NCI-H1694 treated with DMSO at 0.1 percent for 48 hours (cell line): ENCODE results near the gene PBRM1.

Source experiments
- DNase-seq: peaks from one replicate; lab custom pipeline; 2025; lab: John Stamatoyannopoulos, UW

Gene PBRM1

DNA sequence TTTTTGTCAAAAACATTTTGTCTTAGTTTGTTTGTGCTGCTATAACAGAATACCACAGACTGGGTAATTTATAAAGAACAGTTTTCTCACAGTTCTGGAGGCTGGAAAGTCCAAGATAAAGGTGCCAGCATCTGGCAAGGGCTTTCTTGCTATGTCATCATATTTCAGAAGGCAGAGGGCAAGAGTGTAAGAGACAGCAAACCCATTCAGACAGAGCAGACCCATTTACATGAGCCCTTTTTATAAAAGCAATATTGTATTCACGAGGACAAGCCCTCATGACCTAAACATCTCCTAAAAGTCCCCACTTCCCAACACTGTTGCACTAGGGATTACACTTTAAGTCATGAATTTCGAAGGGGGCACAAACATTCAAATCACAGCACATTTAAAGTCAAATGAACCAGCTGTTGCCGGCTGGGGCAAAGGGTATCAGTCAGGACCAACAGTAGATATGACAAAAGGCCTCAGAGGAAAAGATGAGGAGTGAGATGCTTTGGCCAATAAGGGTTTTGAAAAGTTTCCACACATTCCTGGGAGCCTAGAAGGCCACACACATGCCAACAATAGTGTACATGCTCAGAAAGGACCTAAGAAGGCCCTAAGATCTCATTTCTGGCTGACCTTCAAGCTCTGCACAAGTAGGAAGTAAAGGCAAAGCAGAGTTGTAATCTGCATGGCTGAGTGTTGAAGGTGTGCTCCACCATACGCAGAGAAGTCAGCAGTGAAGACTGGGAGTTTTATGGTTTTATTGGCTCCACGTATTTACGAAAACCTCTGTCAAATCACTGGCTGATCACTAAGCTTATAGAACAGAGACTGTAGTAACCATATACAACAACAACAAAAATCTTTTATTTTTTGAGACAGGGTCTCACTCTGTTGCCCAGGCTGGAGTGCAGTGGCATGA is 111.4 kb downstream of the PBRM1 start:
- DNase-seq, result no peak

DNA sequence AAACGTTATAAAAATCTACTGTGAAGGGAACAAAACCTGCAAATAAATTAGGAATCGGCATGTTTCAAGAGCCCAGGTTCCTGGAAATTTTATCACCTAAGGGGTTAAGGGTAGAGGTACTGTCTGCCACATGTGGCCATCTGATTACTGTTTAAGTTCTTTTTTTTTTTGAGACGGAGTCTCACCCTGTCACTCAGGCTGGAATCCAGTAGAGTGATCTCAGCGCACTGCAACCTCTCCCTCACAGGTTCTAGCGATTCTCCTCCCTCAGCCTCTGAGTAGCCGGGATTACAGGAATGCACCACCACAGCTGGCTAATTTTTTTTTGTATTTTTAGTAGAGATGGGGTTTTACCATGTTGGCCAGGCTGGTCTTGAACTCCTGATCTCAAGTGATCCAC is 113.5 kb downstream of the PBRM1 start:
- DNase-seq, result no peak

DNA sequence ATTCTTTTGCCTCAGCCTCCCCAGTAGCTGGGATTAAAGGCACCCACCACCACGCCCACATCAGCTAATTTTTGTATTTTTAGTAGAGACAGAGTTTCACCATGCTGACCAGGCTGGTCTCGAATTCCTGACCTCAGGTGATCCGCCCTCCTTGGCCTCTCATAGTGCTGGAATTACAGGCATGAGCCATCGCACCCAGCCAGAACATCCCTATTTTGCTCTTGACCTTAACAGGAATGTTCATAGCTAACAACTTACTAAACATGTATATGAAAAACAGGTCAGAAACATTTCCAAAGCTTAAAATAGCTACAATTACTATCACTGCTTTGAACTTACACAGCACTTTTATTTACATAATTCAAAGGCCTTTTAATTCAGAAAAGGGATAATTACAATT is 115.6 kb downstream of the PBRM1 start:
- DNase-seq, result no peak

DNA sequence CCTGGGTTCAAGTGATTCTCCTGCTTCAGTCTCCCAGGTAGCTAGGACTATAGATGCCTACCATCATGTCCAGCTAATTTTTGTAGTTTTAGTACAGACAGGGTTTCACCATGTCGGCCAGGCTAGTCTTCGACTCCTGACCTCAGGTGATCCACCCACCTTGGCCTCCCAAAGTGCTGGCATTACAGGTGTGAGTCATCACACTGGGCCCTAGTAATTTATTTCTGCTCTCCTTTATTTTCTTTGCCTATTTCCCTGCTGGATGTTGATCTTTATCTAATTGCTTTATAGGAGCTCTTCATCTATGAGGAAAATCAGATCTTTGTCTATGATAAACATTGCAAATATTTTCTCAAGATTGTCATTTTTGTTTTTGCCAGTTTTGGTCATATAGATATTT is 117.6 kb downstream of the PBRM1 start:
- DNase-seq, result no peak

DNA sequence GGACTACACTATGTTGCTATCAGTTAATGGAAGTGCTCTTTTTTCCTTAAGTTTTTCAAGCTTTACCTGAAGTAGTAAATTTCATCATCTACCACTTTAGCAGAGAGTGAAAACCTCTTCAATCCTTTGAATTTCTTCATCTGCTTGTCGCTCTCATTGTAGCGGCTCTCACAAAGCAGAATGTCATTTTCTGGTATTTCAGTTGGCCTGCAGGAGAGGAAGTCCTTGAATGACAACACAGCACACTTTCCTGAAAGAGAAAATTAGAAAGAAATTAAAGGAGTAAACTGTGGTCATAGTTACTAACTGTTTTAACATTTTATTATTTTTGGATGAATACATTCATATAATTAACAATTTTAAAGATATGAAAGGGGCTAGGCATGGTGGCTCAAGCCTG is 121.7 kb downstream of the PBRM1 start:
- no peak for DNase-seq

DNA sequence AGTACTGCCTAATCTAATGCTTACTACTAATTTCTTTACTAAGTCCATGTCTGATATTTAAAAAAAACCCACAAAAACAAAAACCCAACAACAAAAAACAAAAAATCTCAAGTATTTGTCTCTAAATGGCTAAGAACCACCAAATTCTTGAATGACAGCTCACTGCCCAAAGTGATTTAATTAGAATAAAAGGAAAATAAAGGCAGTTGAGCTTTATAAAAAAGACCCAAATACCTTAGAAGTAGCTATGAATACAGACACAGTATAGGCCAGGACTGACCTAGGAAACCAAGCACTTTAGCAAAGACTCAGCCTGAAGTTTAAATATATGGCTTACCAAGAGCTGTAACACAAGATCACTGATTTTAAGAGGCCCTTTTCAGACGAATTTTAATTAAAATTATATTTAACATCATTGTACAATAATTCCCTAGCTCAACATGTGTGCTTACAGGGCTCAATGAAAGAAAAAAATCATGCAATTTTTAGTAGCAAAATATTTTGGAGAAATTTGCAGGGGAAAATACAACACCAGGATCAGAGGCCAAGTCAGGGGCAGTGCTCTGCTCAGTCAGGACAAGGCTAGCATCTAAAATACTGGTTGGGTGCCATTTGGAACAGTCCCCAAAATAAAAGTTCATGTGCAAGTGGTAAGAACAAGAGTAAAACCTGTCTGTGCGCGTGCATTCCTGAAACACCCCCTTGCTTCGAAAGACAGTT is 124.5 kb downstream of the PBRM1 start:
- DNase-seq, result no peak

DNA sequence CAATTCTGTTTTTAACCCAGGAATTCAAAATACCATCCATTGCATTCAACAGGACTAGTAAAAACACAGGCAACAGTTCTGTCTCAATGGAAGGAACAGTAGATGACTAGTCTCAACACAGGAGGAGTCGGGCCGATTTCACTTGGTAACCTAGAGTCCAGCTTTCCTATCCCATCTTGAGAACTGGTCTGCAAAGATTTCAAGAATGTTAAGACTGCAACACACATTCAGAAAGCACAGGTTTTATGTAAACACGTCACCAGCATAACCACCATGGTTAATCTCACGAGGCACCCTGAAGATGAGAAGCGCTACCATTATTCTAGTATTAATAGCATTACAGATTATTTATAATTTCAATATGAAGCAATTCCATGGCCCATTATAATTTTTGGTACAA is 127.3 kb downstream of the PBRM1 start:
- no peak for DNase-seq

DNA sequence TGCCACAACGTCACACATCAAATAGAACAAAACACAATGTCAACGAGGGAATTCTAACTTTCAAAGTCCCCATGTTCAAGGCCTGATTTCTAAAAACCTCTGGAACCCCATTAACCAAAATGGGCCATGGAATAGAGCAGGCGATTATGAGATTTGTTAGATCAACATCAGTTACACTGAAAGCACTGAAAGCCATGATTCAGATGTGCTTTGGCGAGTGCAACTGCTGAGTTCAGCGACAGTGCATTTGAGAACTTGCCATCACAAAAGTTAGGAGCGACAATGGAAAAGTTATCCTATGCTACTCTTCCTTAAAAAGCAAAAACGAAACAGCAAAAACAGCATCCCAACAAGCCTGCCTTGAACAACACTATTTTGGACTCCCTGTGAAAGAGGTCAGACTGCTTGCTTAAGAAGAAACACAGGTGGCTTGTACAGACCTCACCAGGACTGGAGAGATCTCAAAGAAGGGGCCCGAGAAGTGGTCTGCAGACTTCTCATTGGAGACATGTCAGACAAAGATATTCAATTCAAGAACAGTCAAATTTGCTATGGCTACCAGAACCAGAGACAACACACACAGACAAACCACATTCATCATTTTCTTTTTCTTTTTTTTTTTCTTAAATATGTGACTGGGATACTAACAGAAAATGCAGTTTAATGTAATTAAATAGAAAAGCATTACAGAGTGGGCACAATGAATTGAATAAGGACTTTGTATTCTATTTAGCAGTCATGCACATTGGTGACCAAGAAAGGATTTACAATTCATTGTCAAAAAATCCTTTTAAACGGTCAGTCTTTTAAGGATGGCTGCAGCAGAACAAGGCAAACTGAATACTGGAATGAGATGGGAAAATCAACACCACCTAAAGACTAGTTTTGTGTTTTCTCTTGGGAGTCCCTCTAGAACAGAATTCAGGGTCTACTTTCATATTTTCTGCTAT is 128.4 kb downstream of the PBRM1 start:
- DNase-seq, result no peak

DNA sequence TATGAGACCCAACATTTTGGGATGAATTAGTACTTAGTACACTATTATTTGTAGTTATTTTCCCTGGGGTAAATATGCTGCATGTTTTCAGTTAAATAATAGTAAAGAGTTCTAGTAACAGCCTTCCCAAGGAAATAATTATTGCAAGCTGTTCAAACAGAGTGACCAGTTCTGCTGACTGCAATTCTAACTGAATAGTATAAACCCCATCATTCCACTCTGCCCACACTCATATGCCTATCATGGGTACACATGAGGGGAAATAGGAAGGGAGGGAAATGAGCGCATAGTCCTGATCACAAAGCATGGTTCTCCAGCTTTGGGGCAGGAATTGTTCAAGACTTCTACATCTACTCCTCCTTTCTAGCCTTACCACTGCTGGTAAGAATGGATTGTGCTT is 130.7 kb downstream of the PBRM1 start:
- no peak for DNase-seq

DNA sequence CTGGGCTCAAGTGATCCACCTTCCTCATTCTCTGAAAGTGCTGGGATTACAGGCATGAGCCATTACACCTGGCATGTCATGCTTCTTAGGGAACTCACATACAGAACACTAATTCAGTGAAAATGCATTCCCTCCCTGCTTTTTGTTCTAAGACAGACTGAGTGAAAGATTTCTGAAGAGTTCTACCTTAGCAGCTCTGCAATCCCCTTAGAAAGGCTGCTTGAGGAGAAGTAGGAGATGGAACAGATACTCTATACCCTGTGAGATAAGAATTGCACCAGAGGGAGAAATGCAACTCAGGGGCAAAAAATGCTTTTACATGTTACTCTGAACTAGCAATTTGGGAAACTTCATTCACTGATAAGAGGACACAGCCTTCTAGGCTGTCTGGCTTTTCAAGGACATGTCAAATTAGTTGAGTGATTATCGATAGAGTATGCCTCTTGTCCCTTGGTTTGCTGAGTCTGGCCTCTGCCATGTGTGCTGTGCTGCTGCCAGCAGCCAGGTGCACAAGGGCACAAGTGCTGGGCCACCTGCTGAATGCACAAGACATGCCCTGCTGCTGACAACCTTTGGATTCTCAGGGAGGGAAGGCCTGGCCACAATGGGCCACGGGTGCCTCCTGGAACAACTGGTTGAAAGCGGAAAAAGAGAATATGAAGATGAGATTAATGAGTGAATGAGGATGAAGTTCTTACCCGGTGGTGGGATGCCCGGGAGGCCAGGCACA is 131.5 kb downstream of the PBRM1 start:
- no peak for DNase-seq

DNA sequence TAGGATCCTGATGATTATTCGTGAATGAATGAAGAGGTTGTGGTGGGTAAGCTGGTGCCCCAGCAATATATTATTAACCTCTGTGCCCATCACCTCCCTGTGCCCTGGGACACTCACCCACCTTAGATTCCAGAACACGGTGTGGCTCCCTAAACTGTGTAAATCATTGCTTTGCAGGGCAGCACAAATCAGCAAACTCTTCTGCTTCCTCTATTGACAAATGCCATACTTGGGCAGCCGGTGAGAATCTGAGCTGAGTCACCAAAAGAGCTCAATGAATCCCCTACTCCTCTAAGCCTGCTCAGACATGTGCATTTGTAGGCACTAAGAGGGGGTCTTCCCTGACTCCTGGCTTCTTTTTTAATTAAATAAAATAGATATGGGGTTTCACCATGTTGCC is 133.6 kb downstream of the PBRM1 start:
- no peak for DNase-seq

DNA sequence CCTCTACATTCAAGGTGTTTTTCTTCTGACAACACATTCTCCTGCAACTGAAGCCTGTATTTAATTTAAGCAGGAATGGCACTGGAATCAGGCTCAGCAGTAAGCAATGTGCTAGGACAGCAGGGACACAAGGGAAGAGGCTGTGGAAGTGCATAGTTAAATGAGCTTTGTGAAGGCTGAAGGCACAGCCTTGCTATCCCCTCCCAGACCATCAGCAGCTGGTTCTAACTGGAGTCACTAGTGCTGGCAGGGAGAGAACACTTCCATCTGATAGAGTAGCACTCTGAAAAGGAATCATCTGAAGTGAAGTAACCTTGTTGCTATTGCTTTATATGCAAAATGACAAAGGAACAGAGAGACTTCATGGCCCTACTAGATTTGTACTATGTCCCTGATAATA is 134.6 kb downstream of the PBRM1 start:
- no peak for DNase-seq

DNA sequence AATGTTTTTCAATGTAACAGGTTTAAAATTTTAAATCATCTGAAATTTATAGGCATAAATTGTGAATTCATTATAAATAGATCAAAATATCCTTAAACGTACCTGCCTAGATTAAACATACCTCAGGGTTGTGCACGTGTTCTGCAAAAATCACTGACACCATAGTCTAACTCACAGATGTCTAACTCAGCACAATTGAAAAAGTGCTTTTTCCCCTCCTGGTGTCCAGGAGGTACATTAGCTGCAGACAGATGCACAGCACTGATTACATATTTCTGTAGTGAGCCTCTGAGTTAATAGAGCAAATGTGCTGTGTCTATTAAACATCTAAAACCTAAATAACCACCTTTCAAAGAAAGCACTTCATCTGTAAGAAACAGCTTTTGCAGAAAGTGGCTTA is 138.6 kb downstream of the PBRM1 start:
- DNase-seq, result no peak

DNA sequence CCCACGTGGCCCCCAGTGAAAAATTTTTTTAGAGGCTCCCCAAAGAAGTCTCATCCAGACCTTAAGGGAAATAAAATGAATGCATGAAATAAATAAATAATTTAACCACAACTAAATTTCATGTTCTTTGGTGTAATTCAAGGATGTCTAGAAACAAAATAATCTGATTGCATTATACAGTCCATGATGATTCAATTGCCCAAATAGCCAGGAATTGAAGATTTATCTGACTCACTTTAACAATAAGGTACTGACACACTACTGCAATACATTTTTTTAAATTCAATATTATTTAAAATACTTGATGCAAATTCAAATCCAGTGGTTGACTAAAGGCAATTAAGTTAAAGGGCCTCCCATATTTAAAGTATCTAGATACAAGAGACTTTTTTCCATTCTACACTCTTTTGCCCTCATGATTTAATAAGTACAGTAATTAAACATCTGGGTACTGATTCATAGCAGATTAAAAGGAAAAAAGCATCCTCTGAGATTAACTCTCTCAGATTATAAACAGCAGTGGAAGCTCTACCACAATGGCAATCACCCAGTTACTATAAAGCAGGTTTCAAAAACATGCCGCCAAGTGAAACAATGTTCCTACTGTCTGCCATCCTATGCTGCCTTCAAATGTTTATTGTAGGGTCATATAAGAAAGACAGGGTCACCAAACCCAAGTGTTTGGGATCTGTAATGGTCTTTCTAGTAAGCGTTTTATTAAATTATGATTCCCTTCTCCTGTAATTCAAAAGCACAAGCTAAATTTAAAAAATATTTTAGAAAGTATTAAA is 139.4 kb downstream of the PBRM1 start:
- no peak for DNase-seq

DNA sequence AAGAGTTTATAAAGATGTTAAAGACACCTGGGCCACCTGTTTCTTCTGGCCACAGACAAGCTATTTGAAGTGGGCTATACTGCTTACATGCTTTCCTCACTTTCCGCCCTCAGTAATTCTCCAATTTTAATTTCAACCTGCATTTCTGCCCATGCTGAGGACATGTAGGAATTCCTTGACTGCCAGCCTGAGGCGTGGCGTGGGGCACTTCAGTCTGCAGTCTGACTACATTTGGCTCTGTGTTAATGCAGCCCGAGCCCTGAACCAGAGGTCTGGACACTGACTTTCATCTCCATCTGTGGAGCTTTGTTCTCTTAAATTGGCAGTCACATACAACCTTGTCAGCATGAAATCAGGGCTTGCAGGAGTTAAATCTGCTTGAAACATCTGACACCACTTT is 140.8 kb downstream of the PBRM1 start:
- no peak for DNase-seq

DNA sequence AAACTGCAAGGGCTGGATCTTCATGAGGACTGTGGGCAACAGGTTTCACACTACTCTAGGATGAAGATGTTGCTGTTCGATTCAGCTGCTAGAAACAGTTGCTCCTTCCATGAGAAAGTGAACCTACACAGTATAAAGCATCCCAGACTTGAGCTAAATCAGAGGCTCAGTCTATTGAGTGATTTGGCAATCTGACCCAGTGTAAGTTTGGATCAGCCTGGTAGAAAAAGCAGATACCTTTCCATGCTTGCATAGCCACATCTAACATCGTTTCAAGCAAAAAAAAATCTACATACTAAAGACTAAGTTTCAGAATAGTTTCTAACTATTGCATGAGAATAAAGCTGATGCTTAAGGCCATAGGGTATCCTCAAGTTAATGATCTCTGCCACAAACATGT is 144.7 kb downstream of the PBRM1 start:
- no peak for DNase-seq

DNA sequence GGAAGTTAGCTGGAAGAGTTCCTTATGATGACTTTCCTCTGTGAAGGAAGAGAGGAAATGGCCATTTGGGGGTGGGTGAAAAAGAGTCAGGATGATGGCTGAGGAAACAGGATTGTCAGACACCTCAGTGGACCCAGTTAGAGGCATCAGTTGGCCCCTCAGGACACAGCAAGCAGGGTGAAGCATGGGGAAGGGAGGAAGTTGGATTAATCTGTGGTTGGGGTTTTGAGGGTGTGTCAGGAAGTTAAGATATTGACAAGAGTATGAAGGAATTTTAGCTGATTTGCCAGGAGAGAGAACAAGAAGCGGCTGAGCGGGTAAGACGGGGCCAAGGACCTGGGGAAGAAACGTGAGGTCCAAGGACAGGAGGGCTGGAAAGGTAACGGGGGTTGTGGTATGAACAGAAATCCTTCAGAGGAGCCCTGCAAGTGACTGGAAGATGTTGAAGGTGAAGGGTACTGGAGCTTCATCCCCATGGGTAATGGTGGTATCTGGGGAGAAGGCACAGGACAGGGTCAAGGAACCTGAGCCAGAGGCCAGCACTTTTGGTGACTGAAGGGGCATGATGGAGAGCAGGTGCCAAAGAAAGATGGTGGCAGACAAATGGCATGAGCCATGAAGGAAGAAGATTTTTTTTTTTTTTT is 146.6 kb downstream of the PBRM1 start:
- DNase-seq, result no peak

DNA sequence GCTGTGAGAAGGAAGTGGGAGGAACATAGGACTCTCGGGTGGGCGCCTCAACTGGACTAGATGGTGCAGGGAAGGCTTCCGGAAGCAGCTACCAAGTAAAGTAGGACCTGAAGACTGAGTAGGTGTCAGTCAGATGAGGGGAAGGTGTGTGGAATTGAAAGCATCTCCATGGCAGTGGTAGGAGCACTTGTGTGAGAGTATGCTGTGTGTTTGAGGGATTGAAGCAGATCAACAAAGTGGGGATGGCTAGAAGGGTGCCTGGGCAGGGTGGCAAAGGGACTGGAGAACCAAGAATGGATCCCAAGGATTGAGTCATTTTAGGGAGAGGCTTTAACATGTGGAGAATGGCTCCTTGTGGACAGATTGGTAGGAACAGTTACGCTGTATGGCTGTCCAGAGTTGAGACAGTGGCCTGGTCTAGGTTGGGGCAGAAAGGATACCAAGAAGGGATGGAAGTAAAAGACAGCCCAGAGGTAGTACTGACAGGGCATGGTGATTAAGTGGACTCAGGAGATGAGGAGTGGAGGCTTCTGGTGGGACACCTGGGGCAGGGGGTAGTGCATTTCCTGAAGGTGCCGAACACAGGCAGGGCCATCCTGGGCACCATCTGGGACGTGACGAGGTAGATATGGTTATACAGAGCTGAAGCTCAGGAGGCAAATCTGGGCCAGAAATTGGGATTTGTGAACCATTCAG is 147.8 kb downstream of the PBRM1 start:
- no peak for DNase-seq

DNA sequence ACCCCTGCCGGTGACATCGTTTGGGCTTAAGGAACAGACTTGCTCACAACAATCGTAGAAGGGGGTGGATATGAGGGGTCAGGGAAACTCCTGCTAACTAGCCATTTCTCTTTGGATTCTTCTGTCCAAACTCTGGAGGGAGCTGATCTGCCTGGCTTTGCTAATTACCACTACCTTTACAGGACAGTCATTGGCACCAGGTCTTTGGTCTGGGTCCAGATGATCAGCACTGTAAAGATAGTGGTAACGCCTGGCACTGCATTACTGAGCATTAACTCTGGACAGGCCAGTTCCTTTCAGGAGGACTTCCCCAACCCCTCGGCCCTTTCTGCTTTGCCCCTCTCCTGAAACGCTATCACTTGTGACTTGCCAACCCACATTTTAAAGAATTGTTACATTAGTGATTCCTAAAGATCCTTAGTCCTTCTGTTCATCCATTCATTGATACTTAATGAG is 148.5 kb downstream of the PBRM1 start:
- no peak for DNase-seq
